ENCODE results near the gene TAL1. TPM values are rescaled to one million over a fixed set of nuclear protein-coding genes. Genes with fewer than 3 reads are reported as not detected.

The TAL1 gene
- total and polyA plus RNA-seq, 8 donors, result 0.28 to 3.2 (median 0.74) TPM

- WGBS, 2 donors, result 76 to 83% methylated on average over 27 to 29 of the region's 29 CpGs
- TF ChIP-seq CTCF (IDR thresholded peaks at IDR 0.05), result no peak
- Histone ChIP-seq H3K9me3 (no peaks in the 10 kb centered on the region), H3K27me3 (no peaks in the 10 kb centered on the region), H3K4me1 (no peaks in the 10 kb centered on the region), H3K4me3 (no peak overlapping the region), H3K36me3 (no peaks in the 10 kb centered on the region), H3K27ac (no peak overlapping the region)
- no peak for ATAC-seq
- DNase-seq, result no peak
- no peak for FAIRE-seq
- intact Hi-C loops (cut with DNase I), result no loop called here
These were observed 12.3 kb downstream of the TAL1 start for GRCh38 chr1:47219590-47220220.

- FAIRE-seq (no peak), DNase-seq (no peak), ATAC-seq (no peak)
- no peak overlapping the region for H3K27ac ChIP-seq
- TF ChIP-seq CTCF (IDR thresholded peaks at IDR 0.05), result no peak
- H3K36me3 ChIP-seq, result no peaks in the 10 kb centered on the region
- 61 to 66% methylated on average over 4 of the region's 4 CpGs for WGBS, 2 donors
- no peaks in the 10 kb centered on the region for H3K4me1 ChIP-seq
- intact Hi-C loops (cut with DNase I), result no loop called here
- H3K4me3 ChIP-seq, result no peak overlapping the region
- no peaks in the 10 kb centered on the region for H3K9me3 ChIP-seq
- H3K27me3 ChIP-seq, result no peaks in the 10 kb centered on the region
These were observed 13.0 kb downstream of the TAL1 start for GRCh38 chr1:47219001-47219400.

- no peaks in the 10 kb centered on the region for H3K27me3 ChIP-seq
- DNase-seq (no peak), FAIRE-seq (no peak), ATAC-seq (no peak)
- H3K4me1 ChIP-seq, result no peaks in the 10 kb centered on the region
- no peaks in the 10 kb centered on the region for H3K9me3 ChIP-seq
- TF ChIP-seq CTCF (IDR thresholded peaks at IDR 0.05), result no peak
- WGBS, 2 donors, result 72 to 73% methylated on average over 12 of the region's 12 CpGs
- intact Hi-C loops (cut with DNase I), result no loop called here
- H3K4me3 ChIP-seq, result no peak overlapping the region
- H3K36me3 ChIP-seq, result no peaks in the 10 kb centered on the region
- no peak overlapping the region for H3K27ac ChIP-seq
These were observed 15.6 kb downstream of the TAL1 start for GRCh38 chr1:47216278-47217059.

GRCh38 chr1:47215713-47216112 lies 16.3 kb downstream of the TAL1 start:
- Histone ChIP-seq H3K36me3 (no peaks in the 10 kb centered on the region), H3K4me1 (no peaks in the 10 kb centered on the region), H3K4me3 (no peak overlapping the region), H3K27ac (no peak overlapping the region), H3K27me3 (no peaks in the 10 kb centered on the region), H3K9me3 (no peaks in the 10 kb centered on the region)
- no peak for ATAC-seq
- intact Hi-C loops (cut with DNase I), result no loop called here
- no peak for DNase-seq
- 92 to 93% methylated on average over 4 of the region's 4 CpGs for WGBS, 2 donors
- FAIRE-seq, result no peak
- no peak for TF ChIP-seq CTCF (IDR thresholded peaks at IDR 0.05)

GRCh38 chr1:47214549-47214948 lies 17.5 kb downstream of the TAL1 start:
- intact Hi-C loops (cut with DNase I), result no loop called here
- DNase-seq, result no peak
- Histone ChIP-seq H3K9me3 (no peaks in the 10 kb centered on the region), H3K4me3 (no peak overlapping the region), H3K36me3 (no peaks in the 10 kb centered on the region), H3K27me3 (no peaks in the 10 kb centered on the region), H3K4me1 (no peaks in the 10 kb centered on the region), H3K27ac (no peak overlapping the region)
- FAIRE-seq, result no peak
- TF ChIP-seq CTCF (IDR thresholded peaks at IDR 0.05), result no peak
- ATAC-seq, result no peak
- WGBS, 2 donors, result 69% methylated on average over 3 of the region's 3 CpGs
